PC-9 (cell line): Measurements from ENCODE around the gene CR2. TPM values are rescaled to one million over a fixed set of nuclear protein-coding genes. Genes with fewer than 3 reads are reported as not detected.

Experiments
- BruUV-seq: library from RNA; stranded (reverse); fragments of 400-500 nt; replicated peaks from 2 replicates; lab custom pipeline; 2021; lab: Mats Ljungman, UMichigan
- CTCF ChIA-PET: fragments of 300-600 bp; sonication (Branson Sonifier 250); formaldehyde crosslinking; loops from one replicate; lab custom pipeline; 2022; ENCODE audit warnings: antibody characterized with exemption; lab: Charles Lee
- POLR2A ChIA-PET: fragments of 300-600 bp; sonication (Branson Sonifier 250); formaldehyde crosslinking; loops from one replicate; lab custom pipeline; 2022; ENCODE audit warnings: antibody characterized with exemption; ENCODE audit not compliant: unreplicated experiment; lab: Charles Lee
- DNase-seq, 2 experiments: peaks; one replicate each; pipeline versions ENCODE4 v3.0.0 to v3.0.0-alpha.2; 2015 to 2022; ENCODE audit warnings: mixed read lengths in 1 of 2
- H2AFZ ChIP-seq: fragments of 200-600 bp; sonication (generic); 2 replicates; pipeline ENCODE4 v1.8.1; 2017; ENCODE audit warnings: antibody characterized with exemption
- H3F3A ChIP-seq: fragments of 200-600 bp; sonication (generic); 2 replicates; pipeline ENCODE4 v1.8.1; 2017; ENCODE audit warnings: antibody characterized with exemption, mild to moderate bottlenecking, low read depth; ENCODE audit not compliant: insufficient read depth
- H3K27ac ChIP-seq: fragments of 200-600 bp; sonication (generic); 2 replicates; pipeline ENCODE4 v1.6.1; 2016; ENCODE audit warnings: mixed run types
- H3K27me3 ChIP-seq: fragments of 200-600 bp; sonication (generic); 2 replicates; pipeline ENCODE4 v1.6.1; 2016; ENCODE audit warnings: low read depth, mixed run types; ENCODE audit not compliant: insufficient read depth
- H3K36me3 ChIP-seq: fragments of 200-600 bp; sonication (generic); 2 replicates; pipeline ENCODE4 v1.6.1; 2016; ENCODE audit warnings: low read depth, mixed run types
- H3K4me1 ChIP-seq: fragments of 200-600 bp; sonication (generic); replicated peaks from 2 replicates; pipeline ENCODE4 v1.6.1; 2016; ENCODE audit warnings: mixed run types; ENCODE audit not compliant: insufficient read depth
- H3K4me2 ChIP-seq: fragments of 200-600 bp; sonication (generic); 2 replicates; pipeline ENCODE4 v1.6.1; 2017; ENCODE audit warnings: mixed run types
- H3K4me3 ChIP-seq: fragments of 200-600 bp; sonication (generic); 2 replicates; pipeline ENCODE4 v1.6.1; 2016; ENCODE audit warnings: mixed run types
- H3K79me2 ChIP-seq: fragments of 200-600 bp; sonication (generic); 2 replicates; pipeline ENCODE4 v1.6.1; 2017; ENCODE audit warnings: low read depth, mixed run types
- H3K9me2 ChIP-seq: fragments of 200-600 bp; sonication (generic); 2 replicates; pipeline ENCODE4 v1.8.1; 2017; ENCODE audit warnings: mild to moderate bottlenecking; ENCODE audit not compliant: insufficient read depth
- H3K9me3 ChIP-seq: fragments of 200-600 bp; sonication (generic); 2 replicates; pipeline ENCODE4 v1.8.1; 2016; ENCODE audit warnings: low read depth; ENCODE audit not compliant: insufficient read depth
- H4K20me1 ChIP-seq: fragments of 200-600 bp; sonication (generic); 2 replicates; pipeline ENCODE4 v1.8.1; 2017; ENCODE audit not compliant: insufficient read depth
- EZH2 ChIP-seq: fragments of 200-600 bp; sonication (generic); IDR thresholded peaks from 2 replicates; pipeline ENCODE4 v1.8.0; 2017; ENCODE audit warnings: antibody characterized with exemption, low read depth
- intact Hi-C: fragments of 100-400 bp; cut with micrococcal nuclease; formaldehyde crosslinking; loops from one replicate; pipeline ENCODE4 v1.10.0; 2022; ENCODE audit not compliant: unreplicated experiment
- total RNA-seq: library from RNA; stranded (reverse); gene quantifications from 2 replicates; pipeline ENCODE4 v1.2.3, GENCODE V29; 2021
- TF ChIP-seq, protein P1 (sequence below): fragments of 200-600 bp; sonication (generic); conservative IDR thresholded peaks from 2 replicates; pipeline ENCODE4 v1.6.1; 2017; ENCODE audit warnings: mixed run types, antibody characterized with exemption, mild to moderate bottlenecking, moderate library complexity

The CR2 gene
- total RNA-seq, 1 experiment from 2014 or later, result 4.3 TPM

DNA sequence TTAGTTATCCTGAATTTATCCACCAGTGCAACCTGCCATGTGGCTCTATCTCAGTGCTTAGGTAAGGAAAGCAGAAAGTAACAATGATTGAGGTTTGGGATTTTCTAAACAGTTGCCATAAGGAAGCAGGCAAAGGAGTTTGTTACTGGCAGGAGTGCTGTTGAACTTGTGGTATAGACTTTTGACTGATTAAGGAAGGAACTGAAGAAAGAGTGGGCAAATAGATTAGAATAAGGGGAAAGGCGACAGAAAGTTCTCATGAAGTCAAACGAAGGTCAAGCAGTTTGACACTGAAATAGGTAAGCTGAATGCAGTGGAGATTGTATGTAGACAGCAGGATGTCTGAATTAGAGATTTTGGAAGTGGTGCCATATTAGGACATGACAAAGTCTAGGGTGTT is 24.2 kb upstream of the CR2 start:
- Histone ChIP-seq H3K36me3 (no peaks in the 10 kb centered on the region), H3F3A (no peaks in the 10 kb centered on the region), H3K9me2 (no peaks in the 10 kb centered on the region), H3K4me1 (no peaks in the 10 kb centered on the region), H4K20me1 (no peaks in the 10 kb centered on the region), H3K9me3 (no peaks in the 10 kb centered on the region; the same call in 1 of the 2 replicates), H3K27ac (no peak overlapping the region), H3K27me3 (peaks cover 9% of the 10 kb centered on the region; the same call in 1 of the 2 replicates), H3K4me3 (no peak overlapping the region), H3K4me2 (no peak overlapping the region), H3K79me2 (no peaks in the 10 kb centered on the region), H2AFZ (no peak overlapping the region)
- CTCF ChIA-PET, result no interaction called here
- no TSS peak for BruUV-seq
- POLR2A ChIA-PET, result no interaction called here
- intact Hi-C loops, result no loop called here
- TF ChIP-seq, protein P1, sequence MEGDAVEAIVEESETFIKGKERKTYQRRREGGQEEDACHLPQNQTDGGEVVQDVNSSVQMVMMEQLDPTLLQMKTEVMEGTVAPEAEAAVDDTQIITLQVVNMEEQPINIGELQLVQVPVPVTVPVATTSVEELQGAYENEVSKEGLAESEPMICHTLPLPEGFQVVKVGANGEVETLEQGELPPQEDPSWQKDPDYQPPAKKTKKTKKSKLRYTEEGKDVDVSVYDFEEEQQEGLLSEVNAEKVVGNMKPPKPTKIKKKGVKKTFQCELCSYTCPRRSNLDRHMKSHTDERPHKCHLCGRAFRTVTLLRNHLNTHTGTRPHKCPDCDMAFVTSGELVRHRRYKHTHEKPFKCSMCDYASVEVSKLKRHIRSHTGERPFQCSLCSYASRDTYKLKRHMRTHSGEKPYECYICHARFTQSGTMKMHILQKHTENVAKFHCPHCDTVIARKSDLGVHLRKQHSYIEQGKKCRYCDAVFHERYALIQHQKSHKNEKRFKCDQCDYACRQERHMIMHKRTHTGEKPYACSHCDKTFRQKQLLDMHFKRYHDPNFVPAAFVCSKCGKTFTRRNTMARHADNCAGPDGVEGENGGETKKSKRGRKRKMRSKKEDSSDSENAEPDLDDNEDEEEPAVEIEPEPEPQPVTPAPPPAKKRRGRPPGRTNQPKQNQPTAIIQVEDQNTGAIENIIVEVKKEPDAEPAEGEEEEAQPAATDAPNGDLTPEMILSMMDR, result no peak
- no peak for TF ChIP-seq EZH2
- no peak for DNase-seq

DNA sequence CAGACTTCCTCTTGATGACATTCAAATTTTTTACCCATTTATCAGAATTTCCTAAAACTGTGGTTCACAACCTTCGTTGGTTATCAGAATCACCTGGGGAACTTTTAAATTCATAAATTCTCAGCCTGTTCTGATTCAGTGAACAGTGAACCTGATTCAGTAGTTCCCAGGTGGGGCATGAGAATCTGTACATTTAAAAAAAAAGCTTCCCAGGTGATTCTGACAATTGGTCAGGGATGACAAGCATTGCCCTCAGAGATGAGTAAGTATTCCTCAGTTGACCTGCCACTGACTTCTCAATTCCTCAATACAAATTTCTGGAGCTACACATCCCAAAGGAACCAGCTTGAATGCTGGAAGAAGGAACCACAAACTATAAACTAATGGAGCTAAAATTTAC is 23.5 kb upstream of the CR2 start:
- no peaks in the 10 kb centered on the region for H3K9me2 ChIP-seq
- no peaks in the 10 kb centered on the region for H3K36me3 ChIP-seq
- no peak overlapping the region for H2AFZ ChIP-seq
- no peak overlapping the region for H3K4me2 ChIP-seq
- H3F3A ChIP-seq, result no peaks in the 10 kb centered on the region
- no peaks in the 10 kb centered on the region for H3K79me2 ChIP-seq
- TF ChIP-seq EZH2, result no peak
- TF ChIP-seq, protein P1, result no peak
- no peaks in the 10 kb centered on the region for H4K20me1 ChIP-seq
- no peaks in the 10 kb centered on the region for H3K4me1 ChIP-seq
- ChIA-PET POLR2A (no interaction called here), CTCF (interaction anchor here (0.7 kb wide), 1 partner anchor 330 kb away, joined by 3 read pairs; no protein-coding TSS in a partner anchor)
- no peak overlapping the region for H3K4me3 ChIP-seq
- intact Hi-C loops, result no loop called here
- H3K27me3 ChIP-seq, result peaks cover 9% of the 10 kb centered on the region; the same call in 1 of the 2 replicates
- BruUV-seq, result no TSS peak
- H3K27ac ChIP-seq, result no peak overlapping the region
- DNase-seq, result no peak
- H3K9me3 ChIP-seq, result no peaks in the 10 kb centered on the region; the same call in 1 of the 2 replicates

DNA sequence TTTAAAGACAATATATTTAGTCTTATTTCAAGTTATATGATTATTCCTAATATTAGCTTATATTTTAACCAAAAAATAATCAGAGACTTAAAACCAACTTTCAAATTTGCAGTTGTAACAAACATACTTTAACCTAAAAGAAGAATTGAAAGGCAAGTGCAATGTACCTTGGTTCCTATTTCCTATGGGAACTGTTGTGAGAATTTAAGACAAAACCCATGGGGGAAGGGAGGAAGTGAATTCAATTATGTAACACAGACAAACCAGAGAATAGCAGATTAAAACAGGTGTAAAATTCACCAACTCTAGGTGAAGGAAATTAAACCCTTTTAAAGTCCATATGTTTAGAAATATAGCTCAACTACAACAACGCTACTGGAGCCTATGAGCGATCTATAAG is 22.6 kb upstream of the CR2 start:
- Histone ChIP-seq H3F3A (no peaks in the 10 kb centered on the region), H3K4me3 (no peak overlapping the region), H3K36me3 (no peaks in the 10 kb centered on the region), H3K9me2 (no peaks in the 10 kb centered on the region), H3K4me2 (no peak overlapping the region), H3K27me3 (peaks cover 9% of the 10 kb centered on the region; the same call in 1 of the 2 replicates), H3K27ac (no peak overlapping the region), H3K4me1 (no peaks in the 10 kb centered on the region), H3K9me3 (no peaks in the 10 kb centered on the region; the same call in 1 of the 2 replicates), H4K20me1 (no peaks in the 10 kb centered on the region), H3K79me2 (no peaks in the 10 kb centered on the region), H2AFZ (no peak overlapping the region)
- BruUV-seq, result no TSS peak
- intact Hi-C loops, result no loop called here
- ChIA-PET CTCF (no interaction called here), POLR2A (no interaction called here)
- DNase-seq, result no peak
- TF ChIP-seq, protein P1, result no peak
- TF ChIP-seq EZH2, result no peak
